Measurements from ENCODE around the gene CDCA7. TPM values are rescaled to one million over a fixed set of nuclear protein-coding genes. Genes with fewer than 3 reads are reported as not detected.

The CDCA7 gene
- total and polyA plus RNA-seq, 7 donors: 0.35 to 9.2 (median 2.2) TPM

- no peak for DNase-seq
- no peak overlapping the region for H3K4me3 ChIP-seq
- no peaks in the 10 kb centered on the region for H3K36me3 ChIP-seq (ENCODE audit: insufficient read depth in 1 of 2, low read depth in 1 of 2)
- no peaks in the 10 kb centered on the region for H3K4me1 ChIP-seq
- 80 to 83% (median 82%) methylated on average over 2 of the region's 2 CpGs for WGBS, 3 donors
- intact Hi-C loops (cut with DNase I): no loop called here
- ATAC-seq: no peak
- H3K27me3 ChIP-seq (ENCODE audit: insufficient read depth in 3 of 3, low read length in 2 of 3): no peaks in the 10 kb centered on the region
- H3K27ac ChIP-seq: no peak overlapping the region
- peaks cover 5% of the 10 kb centered on the region for H3K9me3 ChIP-seq
- no peak for TF ChIP-seq CTCF (IDR thresholded peaks at IDR 0.05)
These were observed 10.8 kb upstream of the CDCA7 start for GRCh38 chr2:173343921-173344320.

- Histone ChIP-seq H3K4me3 (no peak overlapping the region), H3K27ac (no peak overlapping the region), H3K36me3 (ENCODE audit: insufficient read depth in 1 of 2, low read depth in 1 of 2) (no peaks in the 10 kb centered on the region), H3K27me3 (ENCODE audit: insufficient read depth in 3 of 3, low read length in 2 of 3) (no peaks in the 10 kb centered on the region), H3K9me3 (peaks cover 5% of the 10 kb centered on the region), H3K4me1 (no peaks in the 10 kb centered on the region)
- no peak for TF ChIP-seq CTCF (IDR thresholded peaks at IDR 0.05)
- ATAC-seq (no peak), DNase-seq (no peak)
- intact Hi-C loops (cut with DNase I): no loop called here
- 81 to 90% (median 82%) methylated on average over 6 of the region's 6 CpGs for WGBS, 3 donors
These were observed 8.6 kb upstream of the CDCA7 start for GRCh38 chr2:173346035-173346434.

DNA sequence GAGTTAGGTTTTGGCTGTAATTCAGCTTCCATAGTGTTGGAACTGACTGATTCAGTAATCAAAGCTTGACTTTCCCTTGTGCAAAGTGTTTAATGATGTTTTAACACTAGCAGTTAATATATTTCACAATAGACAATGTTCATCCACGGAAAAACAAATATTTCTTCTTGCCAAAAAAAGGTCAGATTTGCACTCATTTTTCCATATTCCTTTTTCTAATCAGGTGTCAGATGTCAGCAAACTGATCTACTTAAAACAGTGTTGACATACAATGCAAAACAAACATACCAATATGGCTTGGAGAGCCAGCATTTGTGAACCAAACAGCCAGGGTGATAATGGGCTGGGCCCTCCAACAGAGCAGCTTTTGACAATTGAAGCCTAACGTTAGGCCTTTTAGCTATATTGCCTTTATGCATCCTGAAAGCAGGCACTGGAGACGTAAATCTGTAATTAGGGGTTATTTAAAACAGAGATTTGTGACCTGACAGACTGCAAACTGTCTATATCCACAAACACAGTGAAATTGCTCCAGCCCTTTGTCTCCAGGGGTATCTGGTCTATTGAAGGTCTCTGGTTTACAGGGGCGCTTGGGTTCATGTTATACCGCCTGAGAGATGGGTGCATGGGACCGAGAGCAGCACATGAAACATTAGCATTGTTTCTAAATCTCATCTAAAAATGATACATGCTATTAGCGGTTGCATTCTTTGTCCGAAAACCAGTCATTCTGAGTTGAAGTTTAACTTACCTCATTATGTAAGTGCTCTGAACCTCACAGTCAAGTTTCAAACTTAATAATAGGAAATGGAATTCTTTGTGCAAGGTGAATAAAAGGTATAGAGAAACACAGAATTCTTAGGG, 7.1 kb upstream of the CDCA7 start:
- H3K27me3 ChIP-seq (ENCODE audit: insufficient read depth in 3 of 3, low read length in 2 of 3): peaks cover 0 to 5% (median 0%) of the 10 kb centered on the region in 3 donors
- intact Hi-C loops (cut with DNase I): no loop called here
- no peaks in the 10 kb centered on the region for H3K36me3 ChIP-seq (ENCODE audit: insufficient read depth in 1 of 2, low read depth in 1 of 2)
- peaks cover 5% of the 10 kb centered on the region for H3K9me3 ChIP-seq
- H3K4me3 ChIP-seq: no peak overlapping the region
- TF ChIP-seq CTCF (IDR thresholded peaks at IDR 0.05): no peak
- WGBS, 3 donors: 89 to 90% (median 89%) methylated on average over 8 of the region's 8 CpGs
- ATAC-seq (no peak), DNase-seq (no peak)
- no peak overlapping the region for H3K27ac ChIP-seq
- no peaks in the 10 kb centered on the region for H3K4me1 ChIP-seq

DNA sequence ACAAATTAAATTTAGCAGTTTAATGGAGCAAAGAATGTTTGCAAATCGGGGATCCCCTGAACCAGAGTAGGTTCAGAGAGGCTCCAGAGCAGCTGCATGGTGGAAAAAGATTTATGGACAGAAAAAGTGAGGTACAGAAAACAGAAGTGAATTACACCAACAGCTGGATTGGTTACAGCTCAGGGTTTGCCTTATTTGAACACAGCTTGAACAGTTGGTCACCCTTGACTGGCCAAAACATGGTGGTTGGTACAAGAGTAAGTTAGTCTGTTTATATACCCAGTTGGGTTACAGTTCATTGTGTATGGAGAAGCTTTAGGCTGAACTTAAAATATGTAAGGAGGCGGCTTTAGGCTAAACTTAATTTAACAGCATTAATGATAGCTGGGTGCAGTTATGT, 5.4 kb upstream of the CDCA7 start:
- 60 to 67% (median 60%) methylated on average over 2 of the region's 2 CpGs for WGBS, 3 donors
- no peak overlapping the region for H3K4me3 ChIP-seq
- peaks cover 6% of the 10 kb centered on the region for H3K4me1 ChIP-seq
- H3K27me3 ChIP-seq (ENCODE audit: insufficient read depth in 3 of 3, low read length in 2 of 3): peaks cover 0 to 13% (median 0%) of the 10 kb centered on the region in 3 donors
- no peak for ATAC-seq
- no peak for DNase-seq
- intact Hi-C loops (cut with DNase I): no loop called here
- no peaks in the 10 kb centered on the region for H3K36me3 ChIP-seq (ENCODE audit: insufficient read depth in 1 of 2, low read depth in 1 of 2)
- TF ChIP-seq CTCF (IDR thresholded peaks at IDR 0.05): no peak
- no peak overlapping the region for H3K27ac ChIP-seq
- peaks cover 5% of the 10 kb centered on the region for H3K9me3 ChIP-seq

Measured in psoas muscle (tissue), 8 donors.